Common myeloid progenitor, CD34-positive (primary cell): Measurements from ENCODE around the gene YIF1A.

Experiments used
- CTCF ChIA-PET: fragments of 350-600 bp; sonication (Branson Sonifier 250); formaldehyde crosslinking; loops from one replicate; lab custom pipeline; 2021; ENCODE audit warnings: antibody characterized with exemption; lab: Charles Lee
- POLR2A ChIA-PET: fragments of 350-600 bp; sonication (Branson Sonifier 250); formaldehyde crosslinking; loops from one replicate; lab custom pipeline; 2021; ENCODE audit warnings: antibody characterized with exemption; lab: Charles Lee
- DNase-seq, 3 donors: peaks; one replicate each; pipeline versions ENCODE4 v3.0.0 to v3.0.0-alpha.2; 2013
- H3K27ac ChIP-seq, 2 experiments: 1 replicate in 1 of 2; 2 replicates in 1 of 2; pipeline ENCODE4 v1.7.0; 2013; ENCODE audit warnings: inconsistent platforms in 2 of 2, low read length in 2 of 2, mild to moderate bottlenecking in 2 of 2, low read depth in 1 of 2, moderate library complexity in 1 of 2; ENCODE audit not compliant: severe bottlenecking in 2 of 2, insufficient read depth in 1 of 2, poor library complexity in 1 of 2
- H3K27me3 ChIP-seq, 5 experiments: replicated peaks in 2 of 5; 1 replicate in 3 of 5; 2 replicates in 2 of 5; pipeline versions ENCODE4 v1.6.1 to v1.7.0; 2013; ENCODE audit warnings: low read length in 4 of 5, mild to moderate bottlenecking in 2 of 5, moderate library complexity in 2 of 5, inconsistent platforms in 1 of 5; ENCODE audit not compliant: insufficient read depth in 5 of 5, control insufficient read depth in 4 of 5
- H3K36me3 ChIP-seq, 4 experiments: 1 replicate in 2 of 4; 2 replicates in 2 of 4; pipeline versions ENCODE4 v1.6.1 to v1.7.0; 2013; ENCODE audit warnings: low read length in 3 of 4, control low read depth in 1 of 4, mild to moderate bottlenecking in 1 of 4; ENCODE audit not compliant: control insufficient read depth in 4 of 4, insufficient read depth in 4 of 4
- H3K4me1 ChIP-seq, 4 experiments: 1 replicate in 3 of 4; 2 replicates in 1 of 4; pipeline versions ENCODE4 v1.6.1 to v1.7.1; 2013; ENCODE audit warnings: low read length in 3 of 4, mild to moderate bottlenecking in 3 of 4, control low read depth in 1 of 4, inconsistent platforms in 1 of 4, moderate library complexity in 1 of 4; ENCODE audit not compliant: control insufficient read depth in 4 of 4, insufficient read depth in 4 of 4; ENCODE audit errors: control extremely low read depth in 1 of 4
- H3K4me3 ChIP-seq, 7 experiments: 1 replicate in 4 of 7; 2 replicates in 3 of 7; pipeline versions ENCODE4 v1.5.1 to v1.7.0; 2013; ENCODE audit warnings: mild to moderate bottlenecking in 7 of 7, low read length in 6 of 7, moderate library complexity in 6 of 7, inconsistent platforms in 2 of 7, low read depth in 2 of 7, control low read depth in 1 of 7; ENCODE audit not compliant: insufficient read depth in 4 of 7, control insufficient read depth in 1 of 7; ENCODE audit errors: extremely low read depth in 1 of 7
- H3K9me3 ChIP-seq, 5 experiments: 1 replicate in 4 of 5; 2 replicates in 1 of 5; pipeline versions ENCODE4 v1.6.1 to v1.7.1; 2013; ENCODE audit warnings: low read length in 4 of 5, mild to moderate bottlenecking in 2 of 5, inconsistent platforms in 1 of 5, low read depth in 1 of 5, moderate library complexity in 1 of 5; ENCODE audit not compliant: control insufficient read depth in 4 of 5, insufficient read depth in 2 of 5; ENCODE audit errors: control extremely low read depth in 1 of 5
- WGBS: methylation state at CpG from one replicate; pipeline ENCODE4 v1.1.5; 2013; ENCODE audit not compliant: insufficient coverage; 5-methylcytosine and 5-hydroxymethylcytosine counted together

YIF1A gene

DNA sequence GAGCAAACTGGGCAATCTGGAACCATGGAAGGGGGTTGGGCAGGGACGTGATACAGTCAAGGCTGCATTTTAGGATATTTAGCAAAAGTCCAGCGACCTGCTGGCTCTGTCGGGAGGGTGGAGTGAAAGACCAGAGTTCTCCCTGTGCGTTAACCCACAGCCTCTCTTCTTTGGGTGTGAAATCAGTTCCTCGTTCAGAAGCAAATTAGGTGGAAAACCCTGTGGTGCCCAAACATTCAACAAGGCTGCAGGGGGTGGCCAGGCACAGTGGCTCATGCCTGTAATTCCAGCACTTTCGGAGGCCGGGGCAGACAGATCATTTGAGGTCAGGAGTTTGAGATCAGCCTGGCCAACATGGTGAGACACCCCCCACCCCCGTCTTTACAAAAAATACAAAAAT, 8.7 kb upstream of the YIF1A start:
- ChIA-PET POLR2A (no interaction called here), CTCF (interaction anchor here (1.2 to 1.5 kb wide), 2 partner anchors 14 to 110 kb away, joined by 3 to 8 read pairs; no protein-coding TSS in a partner anchor)
- H3K4me1 ChIP-seq: no peaks in the 10 kb centered on the region
- H3K9me3 ChIP-seq: no peaks in the 10 kb centered on the region
- no peak for DNase-seq
- 85% methylated on average over 8 of the region's 8 CpGs for WGBS
- peaks cover 0 to 28% (median 15%) of the 10 kb centered on the region in 5 experiments for H3K27me3 ChIP-seq
- no peaks in the 10 kb centered on the region for H3K36me3 ChIP-seq
- no peak overlapping the region for H3K4me3 ChIP-seq
- no peak overlapping the region for H3K27ac ChIP-seq

DNA sequence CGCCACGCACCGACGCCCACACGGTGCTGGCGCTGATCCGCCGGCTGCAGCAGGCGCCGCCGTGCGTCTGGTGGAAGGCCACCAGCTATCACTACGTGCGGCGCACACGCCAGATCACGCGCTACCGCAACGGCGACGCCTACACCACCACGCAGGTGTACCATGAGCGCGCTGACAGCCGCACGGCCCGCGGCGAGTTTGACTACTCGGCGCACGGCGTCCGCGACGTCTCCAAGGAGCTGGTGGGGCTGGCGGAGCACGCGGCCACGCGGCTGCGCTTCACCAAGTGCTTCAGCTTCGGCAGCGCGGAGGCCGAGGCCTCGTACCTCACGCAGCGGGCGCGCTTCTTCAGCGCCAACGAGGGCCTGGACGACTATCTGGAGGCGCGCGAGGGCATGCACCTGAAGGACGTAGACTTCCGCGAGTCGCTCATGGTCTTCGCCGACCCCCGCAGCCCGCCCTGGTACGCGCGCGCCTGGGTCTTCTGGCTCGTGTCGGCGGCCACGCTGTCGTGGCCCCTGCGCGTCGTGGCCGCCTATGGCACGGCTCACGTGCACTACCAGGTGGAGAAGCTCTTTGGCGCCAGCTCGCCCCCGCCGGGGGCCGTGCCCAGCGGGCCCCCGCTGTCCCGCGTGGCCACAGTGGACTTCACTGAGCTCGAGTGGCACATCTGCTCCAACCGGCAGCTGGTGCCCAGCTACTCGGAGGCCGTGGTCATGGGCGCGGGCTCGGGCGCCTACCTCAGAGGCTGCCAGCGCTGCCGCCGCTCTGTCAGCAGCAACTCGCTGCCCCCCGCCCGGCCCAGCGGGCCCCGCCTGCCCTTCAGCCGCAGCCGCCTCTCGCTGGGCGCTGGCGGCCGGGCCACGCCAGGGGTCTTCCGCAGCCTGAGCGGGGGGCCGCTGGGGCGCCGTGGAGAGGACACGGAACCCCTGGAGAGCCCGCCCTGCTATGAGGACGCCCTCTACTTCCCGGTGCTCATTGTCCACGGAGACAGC, 6.0 kb upstream of the YIF1A start:
- H3K9me3 ChIP-seq: no peaks in the 10 kb centered on the region
- POLR2A ChIA-PET: no interaction called here
- no peak for DNase-seq
- no peak overlapping the region for H3K4me3 ChIP-seq
- H3K4me1 ChIP-seq: peaks cover 0 to 14% (median 10%) of the 10 kb centered on the region in 4 experiments
- H3K27ac ChIP-seq: no peak overlapping the region
- H3K36me3 ChIP-seq: no peaks in the 10 kb centered on the region
- H3K27me3 ChIP-seq: peaks cover 0 to 51% (median 21%) of the 10 kb centered on the region in 5 experiments
- CTCF ChIA-PET: interaction anchor here (1.1 kb wide), 1 partner anchor 16 kb away, joined by 8 read pairs; no protein-coding TSS in a partner anchor
- 88% methylated on average over 102 of the region's 123 CpGs for WGBS

- Histone ChIP-seq H3K36me3 (no peaks in the 10 kb centered on the region), H3K4me3 (no peak overlapping the region), H3K27ac (no peak overlapping the region), H3K9me3 (no peaks in the 10 kb centered on the region), H3K27me3 (peaks cover 0 to 52% (median 21%) of the 10 kb centered on the region in 5 experiments), H3K4me1 (peaks cover 0 to 22% (median 17%) of the 10 kb centered on the region in 4 experiments)
- DNase-seq: no peak
- WGBS: 85% methylated on average over 28 of the region's 30 CpGs
- CTCF ChIA-PET: no interaction called here
- POLR2A ChIA-PET: interaction anchor here (0.6 kb wide), 1 partner anchor 354 kb away, joined by 3 read pairs; no protein-coding TSS in a partner anchor
Observed at GRCh38 chr11:66293777-66294625, 5.1 kb upstream of the YIF1A start.

GRCh38 chr11:66293352-66293751, 4.4 kb upstream of the YIF1A start:
- Histone ChIP-seq H3K27ac (no peak overlapping the region), H3K4me3 (no peak overlapping the region), H3K9me3 (no peaks in the 10 kb centered on the region), H3K4me1 (peaks cover 0 to 25% (median 20%) of the 10 kb centered on the region in 4 experiments), H3K27me3 (peaks cover 0 to 52% (median 21%) of the 10 kb centered on the region in 5 experiments), H3K36me3 (no peaks in the 10 kb centered on the region)
- CTCF ChIA-PET: no interaction called here
- WGBS: 92% methylated on average over 2 of the region's 4 CpGs
- no peak for DNase-seq
- POLR2A ChIA-PET: interaction anchor here (0.6 kb wide), 1 partner anchor 353 kb away, joined by 3 read pairs; no protein-coding TSS in a partner anchor

DNA sequence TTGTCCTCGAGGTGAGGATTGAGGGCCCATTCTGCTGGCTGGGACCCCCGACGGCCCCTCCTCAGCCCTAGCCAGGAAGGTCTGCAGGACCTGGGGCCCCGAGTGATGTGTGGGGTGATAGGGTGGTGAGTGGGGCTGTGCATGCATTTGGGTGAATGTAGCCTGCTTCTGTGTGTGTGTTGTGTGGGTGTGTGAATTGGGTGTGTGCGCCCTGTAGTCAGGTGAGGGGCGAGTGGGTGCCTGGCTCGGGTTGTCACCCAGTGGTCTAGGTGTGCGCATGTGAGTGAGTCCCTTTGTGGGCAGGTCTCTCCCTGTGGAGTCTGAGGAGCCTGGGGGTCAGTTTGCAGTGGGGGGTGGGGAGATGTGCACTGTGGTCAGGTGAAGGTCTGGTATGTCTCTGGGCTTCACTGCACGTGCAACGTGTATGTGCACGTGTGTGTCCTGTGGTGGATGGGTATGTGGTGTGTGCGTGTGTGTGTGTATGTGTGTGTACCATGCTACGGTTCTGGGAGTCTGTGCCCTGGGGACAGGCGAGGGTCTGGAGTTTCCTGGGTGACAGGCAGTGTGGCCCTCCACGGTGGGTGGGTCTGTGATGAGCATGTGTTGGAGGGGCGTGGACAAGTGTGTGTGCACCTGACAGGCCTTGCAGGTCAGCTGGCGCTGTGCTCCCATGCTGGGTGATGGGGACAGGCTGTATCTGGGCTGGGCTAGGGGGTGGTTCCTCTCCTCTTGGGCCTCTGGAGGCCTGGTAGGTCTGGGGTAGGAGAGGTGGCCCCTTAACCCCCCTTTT, 3.8 kb upstream of the YIF1A start:
- POLR2A ChIA-PET: no interaction called here
- peaks cover 0 to 52% (median 21%) of the 10 kb centered on the region in 5 experiments for H3K27me3 ChIP-seq

More for the DNA sequence above, 3.8 kb upstream of the YIF1A start:
- DNase-seq: no peak
- no peak overlapping the region for H3K27ac ChIP-seq
- WGBS: 81% methylated on average over 4 of the region's 17 CpGs
- peaks cover 0 to 31% (median 26%) of the 10 kb centered on the region in 4 experiments for H3K4me1 ChIP-seq
- H3K36me3 ChIP-seq: no peaks in the 10 kb centered on the region
- CTCF ChIA-PET: no interaction called here
- no peaks in the 10 kb centered on the region for H3K9me3 ChIP-seq
- peak overlapping the region in 1 of 7 experiments; percentile 65 for H3K4me3 ChIP-seq
